ENCODE data around the gene GNA12. TPM values are rescaled to one million over a fixed set of nuclear protein-coding genes. Genes with fewer than 3 reads are reported as not detected.
A peak's percentile ranks its signal among the peaks of the same experiment; 100 is the strongest.

The GNA12 gene
- total RNA-seq, 2 experiments from 2014 or later: 15.1 to 17.9 TPM

DNA sequence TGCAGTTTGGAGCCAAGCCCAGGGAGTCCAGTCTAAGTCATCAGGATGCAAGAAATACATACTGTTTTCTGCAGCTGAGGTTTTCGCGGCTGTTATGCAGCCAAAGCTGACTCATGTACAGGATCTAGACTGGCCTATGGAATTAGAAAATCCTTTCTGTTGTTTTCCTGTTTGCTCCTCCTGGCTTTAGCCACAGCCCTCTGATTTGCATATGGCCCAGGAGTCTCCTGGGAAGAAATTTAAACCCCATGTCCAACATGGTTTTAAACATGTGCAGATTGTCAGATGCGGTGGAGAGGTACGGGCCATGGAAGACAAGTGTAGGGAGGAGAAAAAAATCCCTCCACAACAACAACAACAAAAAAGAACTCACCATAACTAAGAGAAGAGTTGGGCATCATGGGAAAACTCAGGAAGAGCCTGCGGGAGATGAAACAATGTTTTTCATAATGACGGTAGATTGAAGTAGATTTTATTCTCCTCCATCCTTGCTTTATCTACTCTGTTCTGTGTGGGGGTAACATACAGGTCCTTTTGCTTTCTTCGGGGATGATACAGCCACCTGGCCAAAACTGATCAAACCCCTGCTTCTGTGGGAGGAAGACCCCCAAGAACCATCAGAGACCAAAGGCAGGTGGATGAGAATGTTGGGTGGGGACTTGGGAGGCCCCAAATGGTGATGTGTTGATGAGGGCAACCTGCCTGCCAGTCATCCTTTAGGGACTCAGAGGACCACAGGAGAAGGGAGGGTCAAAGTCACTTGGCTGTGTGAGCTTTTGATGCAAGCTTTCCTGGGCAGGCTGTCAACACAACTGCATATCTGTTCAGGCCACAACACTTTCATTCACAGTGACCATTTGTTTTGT lies 29.8 kb upstream of the GNA12 start:
- no peak for DNase-seq
- H3K9me3 Mint-ChIP-seq: no peaks in the 10 kb centered on the region
- H3K4me3 Mint-ChIP-seq: no peak overlapping the region
- H3K36me3 Mint-ChIP-seq: no peaks in the 10 kb centered on the region
- no peaks in the 10 kb centered on the region for H3K27me3 Mint-ChIP-seq
- H3K27ac Mint-ChIP-seq: peak overlapping the region; percentile 88
- H3K4me1 Mint-ChIP-seq: peaks cover 29% of the 10 kb centered on the region

DNA sequence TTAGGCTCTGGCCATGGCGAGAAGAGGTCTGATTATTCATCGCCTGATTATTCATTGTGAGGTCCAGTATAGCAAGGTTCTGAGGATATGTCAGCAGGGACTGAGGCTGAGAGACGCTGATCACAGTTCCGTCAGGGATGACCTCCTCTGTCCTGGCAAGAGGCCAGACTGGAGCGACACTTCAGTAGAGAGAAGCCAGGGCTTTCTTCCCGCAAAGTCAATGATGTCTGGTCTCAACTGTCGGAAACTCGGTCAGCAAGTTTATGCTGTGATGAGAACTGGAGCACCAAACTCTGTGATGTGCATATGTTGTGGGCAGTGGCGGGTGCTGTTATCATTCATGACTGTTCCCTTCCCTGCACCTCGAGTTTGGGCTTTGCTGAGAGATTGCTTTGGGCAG lies 29.0 kb upstream of the GNA12 start:
- peak overlapping the region; percentile 14 for H3K27ac Mint-ChIP-seq
- no peaks in the 10 kb centered on the region for H3K27me3 Mint-ChIP-seq
- H3K9me3 Mint-ChIP-seq: no peaks in the 10 kb centered on the region

DNA sequence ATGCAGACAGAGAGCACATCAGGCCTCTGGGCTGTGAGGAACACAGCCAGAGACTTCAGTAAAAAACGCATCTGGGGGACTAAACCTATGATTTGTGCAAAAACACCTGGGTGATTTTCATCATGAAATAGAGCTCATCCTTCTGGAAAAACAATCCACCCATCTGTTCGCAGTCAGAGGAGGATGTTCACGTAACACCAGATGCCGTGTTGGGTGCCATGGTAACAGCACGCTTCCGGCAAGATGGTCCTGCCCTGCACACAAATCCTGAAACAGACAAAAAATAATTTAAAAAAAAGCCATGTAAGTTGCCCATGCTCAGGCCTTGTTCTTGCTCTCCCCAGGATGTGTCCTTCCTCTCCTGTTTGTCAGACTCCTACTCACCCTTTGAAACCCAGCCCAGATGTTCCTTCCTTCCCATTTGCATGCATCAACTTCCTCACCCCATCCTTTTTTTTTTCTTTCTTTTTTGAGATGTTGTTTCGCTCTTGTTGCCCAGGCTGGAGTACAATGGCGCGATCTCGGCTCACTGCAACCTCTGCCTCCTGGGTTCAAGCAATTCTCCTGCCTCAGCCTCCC lies 28.3 kb upstream of the GNA12 start:
- Mint-ChIP-seq H3K4me1 (peaks cover 22% of the 10 kb centered on the region), H3K4me3 (no peak overlapping the region), H3K9me3 (no peaks in the 10 kb centered on the region), H3K36me3 (no peaks in the 10 kb centered on the region), H3K27me3 (no peaks in the 10 kb centered on the region), H3K27ac (no peak overlapping the region)
- no peak for DNase-seq

More for the DNA sequence above, 29.0 kb upstream of the GNA12 start:
- Mint-ChIP-seq H3K4me3 (no peak overlapping the region), H3K36me3 (no peaks in the 10 kb centered on the region), H3K4me1 (peaks cover 22% of the 10 kb centered on the region)
- no peak for DNase-seq

GRCh38 chr7:2870471-2870931 lies 26.4 kb upstream of the GNA12 start:
- no peak overlapping the region for H3K27ac Mint-ChIP-seq
- H3K4me1 Mint-ChIP-seq: peaks cover 22% of the 10 kb centered on the region
- DNase-seq: peak; percentile 23
- no peaks in the 10 kb centered on the region for H3K9me3 Mint-ChIP-seq
- H3K36me3 Mint-ChIP-seq: no peaks in the 10 kb centered on the region
- peak overlapping the region; percentile 41 for H3K4me3 Mint-ChIP-seq
- H3K27me3 Mint-ChIP-seq: no peaks in the 10 kb centered on the region

DNA sequence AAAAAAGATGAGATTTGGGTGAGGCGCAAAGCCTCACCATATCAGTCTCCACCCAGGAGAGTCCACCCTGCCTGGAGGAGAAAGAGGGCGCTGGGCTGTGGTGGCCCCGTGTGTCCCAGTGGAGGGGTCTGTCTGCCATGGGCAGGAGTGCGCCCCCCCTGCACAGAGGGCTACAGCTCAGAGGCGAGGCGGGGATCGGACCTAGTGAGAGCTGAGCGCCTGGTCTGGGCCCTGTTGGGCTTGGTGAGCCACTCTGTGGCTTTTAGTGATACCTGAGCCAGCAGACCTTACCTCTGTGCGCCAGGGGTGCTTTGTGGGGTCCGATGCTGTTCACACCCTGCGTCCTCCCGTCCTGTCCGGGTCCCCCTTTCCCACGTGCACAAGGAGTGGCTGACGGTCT lies 25.9 kb upstream of the GNA12 start:
- H3K9me3 Mint-ChIP-seq: no peaks in the 10 kb centered on the region
- peaks cover 23% of the 10 kb centered on the region for H3K4me1 Mint-ChIP-seq
- no peak for DNase-seq
- H3K4me3 Mint-ChIP-seq: no peak overlapping the region
- H3K36me3 Mint-ChIP-seq: no peaks in the 10 kb centered on the region
- H3K27ac Mint-ChIP-seq: peak overlapping the region; percentile 48
- H3K27me3 Mint-ChIP-seq: no peaks in the 10 kb centered on the region

- Mint-ChIP-seq H3K27ac (no peak overlapping the region), H3K4me1 (peaks cover 43% of the 10 kb centered on the region), H3K9me3 (no peaks in the 10 kb centered on the region), H3K36me3 (no peaks in the 10 kb centered on the region), H3K4me3 (no peak overlapping the region), H3K27me3 (no peaks in the 10 kb centered on the region)
- no peak for DNase-seq
Measured at GRCh38 chr7:2866601-2867000, 22.5 kb upstream of the GNA12 start.

DNA sequence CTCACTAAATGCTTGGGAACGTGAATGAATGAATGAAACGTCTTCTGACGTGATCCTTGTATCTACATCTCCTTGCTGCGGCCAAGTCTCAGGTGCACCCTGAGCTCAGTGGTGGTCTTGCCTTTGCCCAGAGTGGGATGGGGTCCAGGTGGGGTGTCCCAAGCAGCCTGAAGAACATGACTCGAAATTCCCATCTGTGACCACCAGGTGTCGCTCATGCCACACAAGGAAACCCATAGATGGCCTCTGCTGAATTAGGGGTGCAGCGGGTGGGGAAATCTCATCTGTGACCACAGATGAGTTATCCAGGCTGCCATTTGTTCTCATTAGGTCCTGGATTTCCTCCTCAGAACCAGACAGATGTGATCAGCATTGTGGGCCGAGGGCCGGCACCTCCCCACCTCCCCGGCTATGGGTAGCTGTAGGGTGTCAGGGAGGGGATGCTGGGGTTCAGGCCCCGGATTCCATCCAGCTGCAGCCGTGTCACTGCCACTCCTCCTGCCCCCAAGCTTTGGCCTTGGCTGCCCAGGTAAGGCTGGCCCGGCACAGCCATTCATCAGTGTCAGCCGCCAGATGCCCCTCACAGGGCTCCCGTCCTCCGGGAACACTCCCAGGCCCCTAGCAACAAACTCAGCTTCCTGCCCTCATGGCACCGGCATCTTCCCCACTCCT lies 21.0 kb upstream of the GNA12 start:
- Mint-ChIP-seq H3K4me1 (peaks cover 34% of the 10 kb centered on the region), H3K27ac (peak overlapping the region; percentile 70), H3K4me3 (peak overlapping the region; percentile 9), H3K27me3 (no peaks in the 10 kb centered on the region), H3K9me3 (no peaks in the 10 kb centered on the region), H3K36me3 (no peaks in the 10 kb centered on the region)
- peak; percentile 67 for DNase-seq

GRCh38 chr7:2864204-2864985 lies 20.3 kb upstream of the GNA12 start:
- Mint-ChIP-seq H3K27me3 (no peaks in the 10 kb centered on the region), H3K27ac (peak overlapping the region; percentile 92), H3K4me1 (peaks cover 31% of the 10 kb centered on the region), H3K36me3 (no peaks in the 10 kb centered on the region), H3K9me3 (no peaks in the 10 kb centered on the region), H3K4me3 (peak overlapping the region; percentile 76)
- no peak for DNase-seq

DNA sequence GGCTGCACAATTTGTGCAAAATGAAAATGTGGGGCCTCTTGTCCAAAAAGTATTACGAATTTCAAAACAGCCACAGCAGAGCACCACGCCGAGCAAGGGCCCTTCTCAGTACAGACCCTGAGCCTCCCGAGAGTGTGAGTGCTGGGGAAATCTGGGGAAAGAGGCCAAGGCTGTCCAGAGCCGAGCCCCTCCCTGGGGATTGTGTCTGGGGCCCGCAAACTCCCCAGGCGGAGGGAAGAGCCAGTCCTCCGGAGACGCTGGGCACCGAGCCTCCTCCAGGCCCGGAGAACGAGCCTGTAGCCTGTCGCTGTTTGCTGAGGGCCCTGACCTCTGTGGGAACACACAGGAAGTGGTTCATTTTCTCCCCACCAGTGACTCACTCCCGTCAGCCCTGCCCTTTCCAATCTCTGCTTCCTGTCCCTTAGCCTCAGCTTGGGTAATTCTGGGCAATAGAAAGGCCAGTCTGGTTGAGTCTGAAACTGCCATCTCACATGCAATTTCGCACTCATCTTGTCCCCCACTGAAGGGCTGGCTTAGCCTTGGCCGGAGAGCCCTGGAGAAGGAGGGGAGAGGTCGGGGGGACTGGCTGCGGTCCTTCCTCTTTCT lies 19.5 kb upstream of the GNA12 start:
- DNase-seq: peak; percentile 82

GRCh38 chr7:2862831-2863361 lies 18.8 kb upstream of the GNA12 start:
- Mint-ChIP-seq H3K27me3 (no peaks in the 10 kb centered on the region), H3K27ac (peak overlapping the region; percentile 92), H3K36me3 (no peaks in the 10 kb centered on the region), H3K4me1 (peaks cover 26% of the 10 kb centered on the region), H3K4me3 (peak overlapping the region; percentile 76), H3K9me3 (no peaks in the 10 kb centered on the region)
- peak; percentile 54 for DNase-seq

More for the DNA sequence above, 19.5 kb upstream of the GNA12 start:
- H3K9me3 Mint-ChIP-seq: no peaks in the 10 kb centered on the region
- no peaks in the 10 kb centered on the region for H3K27me3 Mint-ChIP-seq
- H3K27ac Mint-ChIP-seq: peak overlapping the region; percentile 92
- no peaks in the 10 kb centered on the region for H3K36me3 Mint-ChIP-seq
- peaks cover 26% of the 10 kb centered on the region for H3K4me1 Mint-ChIP-seq
- peak overlapping the region; percentile 76 for H3K4me3 Mint-ChIP-seq

DNA sequence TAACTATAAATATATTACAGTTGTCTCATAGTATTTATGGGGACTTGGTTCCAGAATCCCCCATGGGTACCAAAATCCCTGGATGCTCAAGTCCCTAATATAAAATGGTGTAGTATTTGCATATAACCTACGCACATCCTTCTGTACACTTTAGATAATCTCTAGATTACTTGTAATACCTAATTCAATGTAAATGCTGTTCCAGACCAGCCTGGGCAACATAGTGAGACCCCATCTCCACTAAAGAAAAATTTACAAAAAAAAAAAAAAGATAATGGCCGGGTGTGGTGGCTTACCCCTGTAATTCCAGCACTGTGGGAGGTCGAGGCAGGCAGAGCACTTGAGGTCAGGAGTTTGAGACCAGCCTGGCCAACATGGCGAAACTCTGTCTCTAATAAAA lies 17.4 kb upstream of the GNA12 start:
- no peak overlapping the region for H3K4me3 Mint-ChIP-seq
- no peaks in the 10 kb centered on the region for H3K27me3 Mint-ChIP-seq
- no peaks in the 10 kb centered on the region for H3K36me3 Mint-ChIP-seq
- no peak overlapping the region for H3K27ac Mint-ChIP-seq
- no peaks in the 10 kb centered on the region for H3K9me3 Mint-ChIP-seq
- H3K4me1 Mint-ChIP-seq: peaks cover 26% of the 10 kb centered on the region
- DNase-seq: no peak

DNA sequence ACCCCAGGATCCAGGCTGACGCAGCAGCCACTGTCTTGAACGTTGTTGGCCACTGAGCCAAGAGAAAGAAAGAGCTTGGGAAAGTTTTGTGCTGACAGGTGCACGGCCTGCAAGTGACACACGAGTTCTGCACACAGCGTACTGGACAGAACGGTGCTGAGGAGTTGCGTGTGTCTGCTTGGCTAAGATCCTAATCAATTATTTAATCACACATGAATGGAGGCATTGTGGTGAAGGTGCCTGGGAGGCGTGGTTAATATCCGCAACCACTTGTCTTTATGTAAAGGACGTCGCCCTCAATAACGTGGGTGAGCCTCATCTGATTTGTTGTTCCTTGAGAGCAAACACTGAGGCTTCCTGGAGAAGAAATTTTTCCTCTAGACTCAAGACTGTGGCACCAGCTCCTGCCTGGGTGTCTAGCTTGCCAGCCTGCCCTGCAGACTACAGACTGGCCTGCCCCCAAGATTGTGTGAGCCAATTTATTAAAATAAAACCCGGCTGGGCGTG lies 16.6 kb upstream of the GNA12 start:
- H3K4me1 Mint-ChIP-seq: peaks cover 26% of the 10 kb centered on the region

DNA sequence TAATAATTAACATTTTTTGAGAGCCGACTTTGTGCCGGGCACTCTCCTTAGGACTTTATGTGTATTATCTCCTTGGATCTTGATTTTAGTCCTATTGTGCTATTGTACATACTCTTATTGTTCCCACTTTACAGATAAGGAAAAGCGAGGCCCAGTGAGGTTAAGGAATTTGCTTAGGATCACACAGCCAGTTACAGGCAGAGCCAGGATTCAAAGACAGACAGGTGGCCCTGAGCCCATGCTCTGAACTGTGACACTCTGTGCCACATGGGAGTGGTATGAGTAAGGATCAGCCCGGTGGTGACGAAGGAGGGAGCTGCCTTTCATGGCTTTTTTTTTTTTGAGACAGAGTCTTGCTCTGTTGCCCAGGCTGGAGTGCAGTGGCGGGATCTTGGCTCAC lies 15.8 kb upstream of the GNA12 start:
- no peak for DNase-seq
- H3K27ac Mint-ChIP-seq: no peak overlapping the region
- peaks cover 25% of the 10 kb centered on the region for H3K4me1 Mint-ChIP-seq

More for the DNA sequence above, 16.6 kb upstream of the GNA12 start:
- no peak for DNase-seq
- H3K9me3 Mint-ChIP-seq: no peaks in the 10 kb centered on the region
- H3K27ac Mint-ChIP-seq: no peak overlapping the region
- H3K36me3 Mint-ChIP-seq: no peaks in the 10 kb centered on the region
- H3K4me3 Mint-ChIP-seq: no peak overlapping the region
- H3K27me3 Mint-ChIP-seq: no peaks in the 10 kb centered on the region

DNA sequence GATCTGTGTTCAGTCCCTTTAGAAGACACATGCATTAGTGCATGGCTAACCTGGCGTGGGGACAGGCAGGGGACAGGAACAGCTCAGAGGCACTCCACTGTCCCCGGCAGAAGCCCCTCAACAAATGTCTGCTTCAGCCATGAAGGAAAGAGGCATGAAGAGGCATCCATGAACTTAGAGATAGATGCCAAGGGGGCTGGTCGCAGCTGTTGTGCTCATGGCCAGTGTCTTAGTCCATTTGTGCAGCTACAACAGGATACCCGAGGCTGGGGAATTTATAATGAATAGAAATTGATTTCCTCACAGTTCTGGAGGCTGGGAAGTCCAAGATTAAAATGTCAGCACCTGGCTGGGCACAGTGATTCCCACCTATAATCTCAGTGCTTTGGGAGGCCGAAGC lies 14.5 kb upstream of the GNA12 start:
- no peak for DNase-seq
- H3K36me3 Mint-ChIP-seq: no peaks in the 10 kb centered on the region
- H3K27ac Mint-ChIP-seq: no peak overlapping the region
- peaks cover 12% of the 10 kb centered on the region for H3K4me1 Mint-ChIP-seq
- H3K4me3 Mint-ChIP-seq: no peak overlapping the region
- H3K27me3 Mint-ChIP-seq: no peaks in the 10 kb centered on the region
- no peaks in the 10 kb centered on the region for H3K9me3 Mint-ChIP-seq

More for the DNA sequence above, 15.8 kb upstream of the GNA12 start:
- Mint-ChIP-seq H3K27me3 (no peaks in the 10 kb centered on the region), H3K36me3 (no peaks in the 10 kb centered on the region), H3K4me3 (no peak overlapping the region), H3K9me3 (no peaks in the 10 kb centered on the region)
